RWPE1 (cell line): ENCODE data around the gene SORBS1.

Experiments
- CTCF ChIA-PET: fragments of 350-600 bp; sonication (Branson Sonifier 250); formaldehyde crosslinking; extraction: SDS; loops from one replicate; lab custom pipeline; 2021; lab: Yijun Ruan, JAX
- POLR2A ChIA-PET: fragments of 400-600 bp; formaldehyde crosslinking; extraction: SDS; loops from one replicate; lab custom pipeline; 2020; ENCODE audit warnings: antibody characterized with exemption; ENCODE audit not compliant: low non-redundant PET; lab: Yijun Ruan, JAX
- DNase-seq: peaks from one replicate; pipeline ENCODE4 v3.0.0; 2012; ENCODE audit warnings: low spot score
- H3K27ac ChIP-seq: fragments of 450-650 bp; 2 replicates; pipeline ENCODE4 v1.5.1; 2017
- CTCF ChIP-seq: fragments of 450-650 bp; conservative IDR thresholded peaks from 2 replicates; pipeline ENCODE4 v1.5.1; 2017; ENCODE audit warnings: low read depth, mild to moderate bottlenecking

Gene SORBS1

GRCh38 chr10:95569368-95569767 is 8.2 kb upstream of the SORBS1 start:
- H3K27ac ChIP-seq: no peak overlapping the region
- CTCF ChIA-PET: no interaction called here
- TF ChIP-seq CTCF: no peak
- DNase-seq: no peak
- POLR2A ChIA-PET: no interaction called here

- POLR2A ChIA-PET: no interaction called here
- no peak overlapping the region for H3K27ac ChIP-seq
- TF ChIP-seq CTCF: no peak
- CTCF ChIA-PET: interaction anchor here (0.6 to 1.0 kb wide), 2 partner anchors 14 to 138 kb away, joined by 3 read pairs; no protein-coding TSS in a partner anchor
- DNase-seq: no peak
Measured at GRCh38 chr10:95567903-95568630, 6.9 kb upstream of the SORBS1 start.

GRCh38 chr10:95566136-95566535 is 5.0 kb upstream of the SORBS1 start:
- no peak for TF ChIP-seq CTCF
- no peak overlapping the region for H3K27ac ChIP-seq
- ChIA-PET POLR2A (no interaction called here), CTCF (no interaction called here)
- DNase-seq: no peak

GRCh38 chr10:95565336-95565735 is 4.2 kb upstream of the SORBS1 start:
- POLR2A ChIA-PET: no interaction called here
- no peak for TF ChIP-seq CTCF

GRCh38 chr10:95564291-95564690 is 3.1 kb upstream of the SORBS1 start:
- DNase-seq: no peak
- ChIA-PET CTCF (interaction anchor here (0.7 kb wide), 1 partner anchor 158 kb away, joined by 3 read pairs; no protein-coding TSS in a partner anchor), POLR2A (no interaction called here)
- no peak overlapping the region for H3K27ac ChIP-seq
- TF ChIP-seq CTCF: no peak

More at GRCh38 chr10:95565336-95565735, 4.2 kb upstream of the SORBS1 start:
- DNase-seq: no peak
- CTCF ChIA-PET: no interaction called here
- no peak overlapping the region for H3K27ac ChIP-seq

- ChIA-PET POLR2A (no interaction called here), CTCF (interaction anchor here (0.7 to 1.9 kb wide), 2 partner anchors 131 to 345 kb away, joined by 3 to 6 read pairs; partner anchors contain the start of gene CC2D2B)
- DNase-seq: no peak
- H3K27ac ChIP-seq: no peak overlapping the region
- TF ChIP-seq CTCF: no peak
Measured at GRCh38 chr10:95562341-95562965, 1.3 kb upstream of the SORBS1 start.
